Measurements from ENCODE around the gene ZNF398.

ZNF398 gene

DNA sequence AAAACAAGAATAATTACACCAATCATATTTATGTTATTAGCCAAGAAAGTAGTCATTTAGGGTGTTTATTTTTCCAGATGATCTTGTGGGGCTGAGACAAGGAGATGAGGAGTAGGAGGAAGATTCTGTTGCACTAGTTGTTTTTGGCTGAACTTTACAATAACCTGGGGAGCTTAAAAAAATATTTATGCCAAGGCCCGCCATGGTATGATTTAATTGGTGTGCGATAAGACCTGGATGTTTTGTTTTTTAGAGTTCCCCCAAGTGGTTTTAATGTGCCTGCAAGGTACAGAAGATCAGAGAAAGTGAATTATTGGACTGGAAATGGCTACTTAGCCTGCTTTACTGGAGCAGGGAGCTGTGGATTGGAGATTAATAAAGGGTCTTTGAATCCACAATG is 41.0 kb downstream of the ZNF398 start:
- H3K4me3 ChIP-seq (ENCODE audit: low read depth, low read length): no peak overlapping the region
- no peak for DNase-seq (ENCODE audit: low read depth)
- no peak for TF ChIP-seq CTCF (IDR thresholded peaks at IDR 0.05; ENCODE audit: control insufficient read depth, extremely low read depth, insufficient read depth)

DNA sequence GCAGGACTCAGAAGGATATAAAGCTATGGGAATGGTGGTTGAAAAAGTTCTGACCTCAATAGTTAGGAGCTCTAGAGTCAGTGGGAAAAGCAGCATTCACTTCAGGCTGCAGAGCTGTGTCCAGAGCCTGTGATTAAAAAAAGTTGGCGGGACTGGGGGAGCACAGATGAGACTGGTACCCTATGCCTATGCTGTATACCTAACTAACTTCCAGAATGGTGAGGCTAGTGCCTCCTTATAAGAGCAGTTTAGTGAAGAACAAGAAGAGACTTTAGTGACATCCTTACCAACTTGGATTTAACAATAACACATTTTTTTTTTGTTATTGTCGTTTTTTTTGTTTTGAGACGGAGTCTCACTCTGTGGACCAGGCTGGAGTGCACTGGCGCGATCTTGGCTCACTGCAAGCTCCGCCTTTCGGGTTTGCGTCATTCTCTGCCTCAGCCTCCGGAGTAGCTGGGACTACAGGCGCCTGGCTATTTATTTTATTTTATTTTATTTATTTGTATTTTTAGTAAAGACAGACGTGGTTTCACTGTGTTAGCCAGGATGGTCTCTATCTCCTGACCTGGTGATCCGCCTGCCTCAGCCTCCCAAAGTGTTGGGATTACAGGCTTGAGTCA is 41.5 kb downstream of the ZNF398 start:
- H3K4me3 ChIP-seq (ENCODE audit: low read depth, low read length): no peak overlapping the region
- DNase-seq (ENCODE audit: low read depth): no peak
- no peak for TF ChIP-seq CTCF (IDR thresholded peaks at IDR 0.05; ENCODE audit: control insufficient read depth, extremely low read depth, insufficient read depth)

DNA sequence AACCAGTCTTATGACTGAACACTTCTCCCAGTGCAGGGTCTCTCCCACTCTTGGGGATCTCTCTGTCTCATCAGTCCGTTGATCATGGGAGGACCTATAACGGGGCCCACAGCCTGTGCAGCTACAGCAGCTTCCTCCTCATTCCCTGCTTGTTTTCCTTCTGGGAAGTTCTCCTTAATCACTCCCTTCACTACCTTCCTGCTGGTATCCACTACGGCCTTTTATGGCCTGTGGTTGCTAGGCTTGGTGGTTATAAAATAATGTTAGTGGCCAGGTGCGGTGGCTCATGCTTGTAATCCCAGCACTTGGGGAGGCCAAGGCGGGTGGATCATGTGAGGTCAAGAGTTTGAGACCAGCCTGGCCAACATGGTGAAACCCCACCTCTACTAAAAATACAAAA is 44.6 kb downstream of the ZNF398 start:
- no peak for DNase-seq (ENCODE audit: low read depth)
- H3K4me3 ChIP-seq (ENCODE audit: low read depth, low read length): no peak overlapping the region

DNA sequence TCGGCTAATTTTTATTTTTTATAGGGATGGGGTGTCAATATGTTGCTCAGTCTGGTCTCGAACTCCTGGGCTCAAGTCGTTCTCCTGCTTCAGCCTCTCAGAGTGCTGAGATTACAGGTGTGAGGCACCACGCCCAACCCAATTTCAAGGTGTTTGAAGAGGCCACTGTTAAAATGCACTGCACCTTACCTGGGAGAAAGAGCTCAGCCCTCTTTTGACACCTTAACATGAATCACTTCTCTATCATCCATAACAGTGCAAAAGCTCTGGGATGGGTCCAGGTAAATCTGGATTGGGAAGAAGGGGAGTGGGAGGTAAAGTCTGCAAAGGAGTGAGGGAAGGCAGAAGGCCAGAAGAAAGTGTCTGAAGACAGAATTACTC is 47.5 kb downstream of the ZNF398 start:
- no peak for DNase-seq (ENCODE audit: low read depth)
- H3K4me3 ChIP-seq (ENCODE audit: low read depth, low read length): peak overlapping the region; percentile 86
- TF ChIP-seq CTCF (IDR thresholded peaks at IDR 0.05; ENCODE audit: control insufficient read depth, extremely low read depth, insufficient read depth): no peak

More for the DNA sequence above, 44.6 kb downstream of the ZNF398 start:
- no peak for TF ChIP-seq CTCF (IDR thresholded peaks at IDR 0.05; ENCODE audit: control insufficient read depth, extremely low read depth, insufficient read depth)

DNA sequence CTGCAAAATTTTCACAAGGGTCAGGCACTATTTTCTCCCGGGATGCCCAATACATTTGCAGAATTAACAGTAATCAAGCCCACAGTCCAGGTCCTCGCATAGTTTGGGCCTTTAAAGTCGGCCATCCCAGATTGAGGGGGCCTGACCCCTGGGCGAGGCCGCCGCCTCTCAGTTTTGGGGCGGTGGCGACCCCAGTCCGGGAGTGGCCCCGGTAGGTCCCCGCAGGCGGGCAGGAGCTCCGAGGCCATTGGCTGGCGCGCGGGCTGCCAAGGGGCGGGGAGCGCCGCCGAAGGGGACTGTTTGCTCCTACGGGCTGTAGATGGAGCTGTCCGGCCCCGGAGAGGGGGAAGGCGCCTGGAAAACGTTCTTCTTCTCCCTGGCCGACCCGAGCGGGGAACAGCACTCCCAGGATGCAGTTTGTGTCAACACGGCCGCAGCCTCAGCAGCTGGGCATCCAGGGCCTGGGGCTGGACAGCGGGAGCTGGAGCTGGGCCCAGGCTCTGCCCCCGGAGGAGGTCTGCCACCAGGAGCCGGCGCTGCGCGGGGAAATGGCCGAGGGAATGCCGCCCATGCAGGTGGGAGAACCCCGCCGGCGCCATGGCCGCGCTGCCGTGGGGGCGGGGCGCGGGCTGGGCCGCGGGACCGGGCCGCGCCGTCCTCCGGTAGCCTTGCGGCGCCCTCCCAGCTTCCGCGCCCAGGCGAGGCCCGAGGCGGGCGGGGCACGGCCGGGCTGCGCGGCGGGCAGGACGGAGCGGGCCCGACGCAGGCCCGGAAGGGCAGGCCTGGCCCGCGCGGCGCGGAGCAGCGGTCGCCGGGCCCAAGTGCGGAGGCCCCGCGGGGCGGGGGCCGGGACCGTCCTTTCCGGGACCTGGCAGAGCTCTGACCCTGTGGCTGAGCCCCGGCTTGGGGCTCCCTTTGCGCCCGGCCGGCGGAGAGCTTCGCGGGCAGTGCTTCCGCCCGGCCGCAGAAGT is 48.2 kb downstream of the ZNF398 start, which contains the start of gene ZNF282:
Gene ZNF282 (plus strand): TSS at position 367 of the 971 bp plus-strand sequence. CDS start 44 bp downstream, at position 411.
- peak; percentile 83 for DNase-seq (ENCODE audit: low read depth)
- TF ChIP-seq CTCF (IDR thresholded peaks at IDR 0.05; ENCODE audit: control insufficient read depth, extremely low read depth, insufficient read depth): peak; percentile 83
- H3K4me3 ChIP-seq (ENCODE audit: low read depth, low read length): peak within 1 kb of the TSS; percentile 86

- no peak for DNase-seq (ENCODE audit: low read depth)
Measured at GRCh38 chr7:149196151-149196704, 49.0 kb downstream of the ZNF398 start.

More at GRCh38 chr7:149196151-149196704, 49.0 kb downstream of the ZNF398 start:
- peak overlapping the region; percentile 86 for H3K4me3 ChIP-seq (ENCODE audit: low read depth, low read length)
- no peak for TF ChIP-seq CTCF (IDR thresholded peaks at IDR 0.05; ENCODE audit: control insufficient read depth, extremely low read depth, insufficient read depth)
